COLO668 (cell line): Measurements from ENCODE around the gene CTBP1.
A peak's percentile ranks its signal among the peaks of the same experiment; 100 is the strongest.
"Not testable (repeated sequence)": the region's sequence is repeated elsewhere in the genome, so short reads cannot be mapped to it uniquely, and the experiment has no call there.

Experiments used
- DNase-seq: peaks from one replicate; lab custom pipeline; 2025; ENCODE audit not compliant: unreplicated experiment; lab: John Stamatoyannopoulos, UW

Gene CTBP1

GRCh38 chr4:1248245-1249147 lies at the start of gene CTBP1:
TSS of gene CTBP1 (minus strand) at chr4:1249130. CDS start at chr4:1241331, 7,799 bp downstream.
- DNase-seq = peak; percentile 94

GRCh38 chr4:1298461-1298860 lies 49.5 kb upstream of the CTBP1 start:
- no peak for DNase-seq

- no peak for DNase-seq
Observed at GRCh38 chr4:1297456-1298325, 48.8 kb upstream of the CTBP1 start.

GRCh38 chr4:1297023-1297395 lies 48.1 kb upstream of the CTBP1 start:
- DNase-seq = no peak

GRCh38 chr4:1296324-1297022 lies 47.5 kb upstream of the CTBP1 start:
- no peak for DNase-seq

GRCh38 chr4:1295405-1296055 lies 46.6 kb upstream of the CTBP1 start:
- no peak for DNase-seq

GRCh38 chr4:1294891-1295290 lies 46.0 kb upstream of the CTBP1 start:
- DNase-seq = no peak

- no peak for DNase-seq
Observed at GRCh38 chr4:1294424-1294823, 45.5 kb upstream of the CTBP1 start.

GRCh38 chr4:1293991-1294390 lies 45.1 kb upstream of the CTBP1 start:
- DNase-seq = no peak

- DNase-seq = no peak
Observed at GRCh38 chr4:1293531-1293941, 44.6 kb upstream of the CTBP1 start.

- not testable (repeated sequence) for DNase-seq
Observed at GRCh38 chr4:1292703-1293011, 43.7 kb upstream of the CTBP1 start.

- no peak for DNase-seq
Observed at GRCh38 chr4:1291996-1292702, 43.2 kb upstream of the CTBP1 start.

- peak; percentile 25 for DNase-seq
Observed at GRCh38 chr4:1291091-1291490, 42.2 kb upstream of the CTBP1 start.

- peak; percentile 45 for DNase-seq
Observed at GRCh38 chr4:1290165-1290977, 41.4 kb upstream of the CTBP1 start.

GRCh38 chr4:1289207-1290164 lies 40.6 kb upstream of the CTBP1 start, which contains the start of gene MAEA:
TSS of gene MAEA (plus strand) at chr4:1289891. CDS start at chr4:1289914, 23 bp downstream.
- peak; percentile 97 for DNase-seq

GRCh38 chr4:1288786-1289185 lies 39.9 kb upstream of the CTBP1 start:
- no peak for DNase-seq

- no peak for DNase-seq
Observed at GRCh38 chr4:1285790-1286553, 37.0 kb upstream of the CTBP1 start.
